Measurements from ENCODE around the gene HACD1. TPM values are rescaled to one million over a fixed set of nuclear protein-coding genes. Genes with fewer than 3 reads are reported as not detected.

The HACD1 gene
- total and polyA plus RNA-seq, 2 of the 4 experiments (the other 2 are of a cell fraction) = 10.0 to 24.9 TPM

DNA sequence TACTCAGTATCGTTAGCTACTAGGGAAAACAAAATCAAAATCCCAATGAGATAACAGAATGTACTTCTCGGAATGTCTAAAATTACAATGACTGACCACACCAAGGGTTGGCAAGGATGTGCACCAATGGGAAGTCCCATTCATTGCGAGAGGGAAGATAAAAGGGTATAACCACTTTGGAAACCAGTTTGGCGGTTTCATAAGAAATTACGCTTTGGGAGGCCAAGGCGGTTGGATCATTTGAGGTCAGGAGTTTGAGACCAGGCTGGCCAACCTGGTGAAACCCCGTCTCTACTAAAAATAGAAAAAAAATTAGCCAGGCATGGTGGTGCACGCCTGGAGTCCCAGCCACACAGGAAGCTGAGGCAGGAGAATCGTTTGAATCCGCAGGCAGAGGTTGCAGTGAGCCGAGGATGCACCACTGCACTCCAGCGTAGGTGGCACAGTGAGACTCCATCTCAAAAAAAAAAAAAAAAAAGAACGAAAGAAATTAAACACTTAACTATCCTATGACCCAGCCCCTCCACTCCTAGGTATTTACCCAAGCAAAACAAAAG, 7.6 kb downstream of the HACD1 start:
- WGBS, 2 experiments (ENCODE audit: extremely low coverage in 2 of 2, insufficient read length in 1 of 2) = 100% methylated on average over 2 of the region's 13 CpGs; no CpG with 5 or more reads in 1 of the 2 experiments
- no peak overlapping the region for H3K4me3 ChIP-seq (ENCODE audit: insufficient read depth, low read depth, low read length)
- H3K56ac ChIP-seq (ENCODE audit: extremely low read depth, insufficient read depth, low read length) = no peak overlapping the region
- CTCF ChIA-PET = interaction anchor here (0.6 kb wide), 2 partner anchors 301 to 651 kb away, joined by 5 to 8 read pairs; no protein-coding TSS in a partner anchor
- no peak overlapping the region for H2BK5ac ChIP-seq (ENCODE audit: low read depth, low read length, poor library complexity, severe bottlenecking)
- H4K91ac ChIP-seq (ENCODE audit: insufficient read depth, low read depth, low read length) = no peak overlapping the region
- TF ChIP-seq CEBPB (IDR thresholded peaks at IDR 0.05; ENCODE audit: low read depth, low read length) (no peak), RAD21 (IDR thresholded peaks at IDR 0.05; ENCODE audit: low read length) (no peak), BHLHE40 (IDR thresholded peaks at IDR 0.05; ENCODE audit: low read depth, low read length) (no peak), MXI1 (IDR thresholded peaks at IDR 0.05; ENCODE audit: borderline replicate concordance, low read depth, low read length) (no peak), RCOR1 (IDR thresholded peaks at IDR 0.05; ENCODE audit: insufficient replicate concordance, low read length) (no peak)
- TF ChIP-seq, protein P1, sequence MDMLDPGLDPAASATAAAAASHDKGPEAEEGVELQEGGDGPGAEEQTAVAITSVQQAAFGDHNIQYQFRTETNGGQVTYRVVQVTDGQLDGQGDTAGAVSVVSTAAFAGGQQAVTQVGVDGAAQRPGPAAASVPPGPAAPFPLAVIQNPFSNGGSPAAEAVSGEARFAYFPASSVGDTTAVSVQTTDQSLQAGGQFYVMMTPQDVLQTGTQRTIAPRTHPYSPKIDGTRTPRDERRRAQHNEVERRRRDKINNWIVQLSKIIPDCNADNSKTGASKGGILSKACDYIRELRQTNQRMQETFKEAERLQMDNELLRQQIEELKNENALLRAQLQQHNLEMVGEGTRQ (IDR thresholded peaks at IDR 0.05; ENCODE audit: low read depth, low read length) = no peak
- TF ChIP-seq, protein P2, sequence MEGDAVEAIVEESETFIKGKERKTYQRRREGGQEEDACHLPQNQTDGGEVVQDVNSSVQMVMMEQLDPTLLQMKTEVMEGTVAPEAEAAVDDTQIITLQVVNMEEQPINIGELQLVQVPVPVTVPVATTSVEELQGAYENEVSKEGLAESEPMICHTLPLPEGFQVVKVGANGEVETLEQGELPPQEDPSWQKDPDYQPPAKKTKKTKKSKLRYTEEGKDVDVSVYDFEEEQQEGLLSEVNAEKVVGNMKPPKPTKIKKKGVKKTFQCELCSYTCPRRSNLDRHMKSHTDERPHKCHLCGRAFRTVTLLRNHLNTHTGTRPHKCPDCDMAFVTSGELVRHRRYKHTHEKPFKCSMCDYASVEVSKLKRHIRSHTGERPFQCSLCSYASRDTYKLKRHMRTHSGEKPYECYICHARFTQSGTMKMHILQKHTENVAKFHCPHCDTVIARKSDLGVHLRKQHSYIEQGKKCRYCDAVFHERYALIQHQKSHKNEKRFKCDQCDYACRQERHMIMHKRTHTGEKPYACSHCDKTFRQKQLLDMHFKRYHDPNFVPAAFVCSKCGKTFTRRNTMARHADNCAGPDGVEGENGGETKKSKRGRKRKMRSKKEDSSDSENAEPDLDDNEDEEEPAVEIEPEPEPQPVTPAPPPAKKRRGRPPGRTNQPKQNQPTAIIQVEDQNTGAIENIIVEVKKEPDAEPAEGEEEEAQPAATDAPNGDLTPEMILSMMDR (conservative IDR thresholded peaks at IDR 0.05; ENCODE audit: low read depth, low read length) = no peak
- no peak overlapping the region for H4K5ac ChIP-seq (ENCODE audit: low read depth, low read length)
- in situ Hi-C loops (cut with MboI; ENCODE audit: low sequenced_read_pairs) = loop anchor here (5.0 to 25.0 kb wide), 4 partner anchors 133 to 772 kb away; no protein-coding TSS in a partner anchor
- BruUV-seq (replicated peaks) = no TSS peak
- no peak overlapping the region for H3K14ac ChIP-seq (replicated peaks; ENCODE audit: low read depth, low read length)
- H3K36me3 ChIP-seq (ENCODE audit: control insufficient read depth, insufficient read depth, low read length) = peaks cover 2% of the 10 kb centered on the region; the same call in 1 of the 2 replicates
- H2AFZ ChIP-seq (replicated peaks; ENCODE audit: low read length, poor library complexity) = no peak overlapping the region
- H3K18ac ChIP-seq (ENCODE audit: low read depth, low read length) = no peak overlapping the region
- H3K27ac ChIP-seq (ENCODE audit: insufficient read depth, low read length) = no peak overlapping the region
- no peak for DNase-seq
- no peak overlapping the region for H2BK20ac ChIP-seq (ENCODE audit: low read depth, low read length)
- no peak overlapping the region for H4K8ac ChIP-seq (ENCODE audit: low read depth in 2 of 2, low read length in 2 of 2)
- H3K9me1 ChIP-seq (ENCODE audit: insufficient read depth, low read length) = no peaks in the 10 kb centered on the region
- no peak overlapping the region for H2AK9ac ChIP-seq (replicated peaks; ENCODE audit: low read depth, low read length, poor library complexity)
- H3K27me3 ChIP-seq (ENCODE audit: control insufficient read depth, insufficient read depth, low read length) = no peaks in the 10 kb centered on the region
- no peaks in the 10 kb centered on the region for H3K9me3 ChIP-seq (ENCODE audit: control insufficient read depth, insufficient read depth, low read length)
- H3K23ac ChIP-seq (ENCODE audit: low read depth, low read length) = no peak overlapping the region
- no peak overlapping the region for H3K4ac ChIP-seq (ENCODE audit: low read depth, low read length)
- no peak overlapping the region for H3K9ac ChIP-seq (ENCODE audit: low read depth, low read length)
- peaks cover 3 to 22% of the 10 kb centered on the region in 2 experiments for H3K79me1 ChIP-seq (ENCODE audit: low read depth in 1 of 2, low read length in 2 of 2)
- H4K20me1 ChIP-seq (ENCODE audit: insufficient read depth, low read length) = peaks cover 5% of the 10 kb centered on the region
- H3K4me1 ChIP-seq (ENCODE audit: control insufficient read depth, insufficient read depth, low read length) = no peaks in the 10 kb centered on the region
- H3K4me2 ChIP-seq (ENCODE audit: low read depth, low read length) = no peak overlapping the region
- H2BK120ac ChIP-seq (ENCODE audit: low read depth, low read length) = no peak overlapping the region
- dilution Hi-C loops (cut with HindIII; ENCODE audit: low sequenced_read_pairs, unreplicated experiment) = no loop called here
- H2AK5ac ChIP-seq (ENCODE audit: low read depth, low read length) = no peak overlapping the region
- POLR2A ChIA-PET (ENCODE audit: unreplicated experiment) = no interaction called here
- intact Hi-C loops (cut with micrococcal nuclease) = loop anchor here (5.0 kb wide), 2 partner anchors 238 to 493 kb away; no protein-coding TSS in a partner anchor
- H2BK15ac ChIP-seq (ENCODE audit: low read depth, low read length) = no peak overlapping the region
- ATAC-seq (ENCODE audit: low read depth) = no peak

All from IMR-90 (cell line).